HepG2 (cell line): Measurements from ENCODE around the gene CYP27B1. TPM values are rescaled to one million over a fixed set of nuclear protein-coding genes. Genes with fewer than 3 reads are reported as not detected.

Experiments used
- AHR ChIP-seq: IDR thresholded peaks from 2 replicates; pipeline ENCODE4 v1.6.1; 2018; ENCODE audit warnings: missing genetic modification reagents, missing compliant biosample characterization
- KLF9 ChIP-seq: IDR thresholded peaks from 2 replicates; pipeline ENCODE4 v1.6.1; 2016; ENCODE audit warnings: low read depth
- NFE2L2 ChIP-seq: fragments of 150-350 bp; IDR thresholded peaks from 2 replicates; pipeline ENCODE4 v1.6.1; 2014; ENCODE audit warnings: low read length
- NR0B2 ChIP-seq: sonication (generic); formaldehyde crosslinking; IDR thresholded peaks from 2 replicates; pipeline ENCODE4 v1.4.0; 2020; ENCODE audit warnings: mild to moderate bottlenecking, missing genetic modification reagents
- PAWR ChIP-seq: sonication (generic); formaldehyde crosslinking; IDR thresholded peaks from 2 replicates; pipeline ENCODE4 v1.4.0; 2020; ENCODE audit warnings: missing genetic modification reagents, mild to moderate bottlenecking, borderline replicate concordance
- RARA ChIP-seq: IDR thresholded peaks from 2 replicates; pipeline ENCODE4 v1.6.1; 2016; ENCODE audit warnings: missing genetic modification reagents, missing compliant biosample characterization
- SNAPC2 ChIP-seq: sonication (generic); formaldehyde crosslinking; IDR thresholded peaks from 2 replicates; pipeline ENCODE4 v1.8.1; 2022; ENCODE audit warnings: mild to moderate bottlenecking, missing genetic modification reagents
- SRF ChIP-seq: IDR thresholded peaks from 2 replicates; pipeline ENCODE4 v1.6.1; 2011; ENCODE audit warnings: mild to moderate bottlenecking, low read depth, low read length, moderate library complexity
- SRSF1 ChIP-seq: fragments of 200-400 bp; formaldehyde crosslinking; optimal IDR thresholded peaks from 2 replicates; pipeline ENCODE3; 2017; ENCODE audit warnings: mild to moderate bottlenecking, low read depth, low read length, moderate library complexity
- TAF15 ChIP-seq: fragments of 200-400 bp; formaldehyde crosslinking; IDR thresholded peaks from one replicate; pipeline ENCODE4 v1.6.1; 2018; ENCODE audit warnings: mild to moderate bottlenecking, low read depth, low read length; ENCODE audit not compliant: poor library complexity, severe bottlenecking
- THRA ChIP-seq: sonication (generic); formaldehyde crosslinking; IDR thresholded peaks from 2 replicates; pipeline ENCODE4 v1.4.0; 2020; ENCODE audit warnings: missing genetic modification reagents, borderline replicate concordance
- ZMAT5 ChIP-seq: sonication (generic); formaldehyde crosslinking; IDR thresholded peaks from 2 replicates; pipeline ENCODE4 v1.5.0; 2020; ENCODE audit warnings: mild to moderate bottlenecking, low read depth, missing genetic modification reagents, borderline replicate concordance
- ZNF205 ChIP-seq: IDR thresholded peaks from 2 replicates; pipeline ENCODE4 v1.6.1; 2018; ENCODE audit warnings: missing biosample characterization, missing genetic modification reagents
- ZNF251 ChIP-seq: sonication (generic); formaldehyde crosslinking; IDR thresholded peaks from 2 replicates; pipeline ENCODE4 v1.9.0; 2021; ENCODE audit warnings: mild to moderate bottlenecking, missing genetic modification reagents
- ZNF383 ChIP-seq: sonication (generic); formaldehyde crosslinking; IDR thresholded peaks from 2 replicates; pipeline ENCODE4 v1.4.0; 2020; ENCODE audit warnings: missing genetic modification reagents, mild to moderate bottlenecking, borderline replicate concordance
- ZNF44 ChIP-seq: sonication (generic); formaldehyde crosslinking; IDR thresholded peaks from 2 replicates; pipeline ENCODE4 v1.5.1; 2020; ENCODE audit warnings: mild to moderate bottlenecking, missing genetic modification reagents
- ZNF513 ChIP-seq: sonication (generic); formaldehyde crosslinking; conservative IDR thresholded peaks from 2 replicates; pipeline ENCODE4 v1.5.0; 2020; ENCODE audit warnings: missing genetic modification reagents
- ZNF646 ChIP-seq: sonication (generic); formaldehyde crosslinking; IDR thresholded peaks from 2 replicates; pipeline ENCODE4 v1.9.0; 2021; ENCODE audit warnings: mild to moderate bottlenecking, missing genetic modification reagents
- ZNF782 ChIP-seq: sonication (generic); formaldehyde crosslinking; IDR thresholded peaks from 2 replicates; pipeline ENCODE4 v1.4.0; 2020; ENCODE audit warnings: missing genetic modification reagents, mild to moderate bottlenecking, borderline replicate concordance
- polyA plus RNA-seq, 8 experiments: library from polyadenylated mRNA; depleted of rRNA in 3 of 8; stranded (reverse) in 7 of 8; unstranded in 1 of 8; fragments of >200 nt; fragmentation: Illumina TruSeq in 4 of 8; extraction: Trizol in 4 of 8; gene quantifications; 2 replicates each; pipeline versions ENCODE4 v1.2.1 to v1.2.3, GENCODE V29; 2011 to 2016; ENCODE audit warnings: low read depth in 4 of 8, missing spikeins in 1 of 8, mixed read lengths in 1 of 8; ENCODE audit not compliant: insufficient read depth in 1 of 8
- total RNA-seq, 5 experiments: library from RNA; depleted of rRNA; stranded (reverse); fragments of >200 nt; fragmentation: Illumina TruSeq; extraction: Trizol; gene quantifications; 2 replicates each; pipeline ENCODE4 v1.2.3, GENCODE V29; 2016; ENCODE audit warnings: low read depth in 1 of 5

The CYP27B1 gene
- total and polyA plus RNA-seq, 2 of the 13 experiments (the other 11 are each of a cell fraction or from before 2014, with no cell fraction given): 2.3 to 3.0 TPM

- TF ChIP-seq ZNF782 (CRISPR knock-in tag) (peak; percentile 97), ZMAT5 (CRISPR knock-in tag) (no peak), NFE2L2 (no peak), ZNF383 (peak; percentile 88; the same call in 1 of the 2 replicates), SNAPC2 (peak; percentile 89; the same call in 1 of the 2 replicates), THRA (CRISPR knock-in tag) (peak; percentile 16; the same call in 1 of the 2 replicates), PAWR (CRISPR knock-in tag) (0 out of 2 replicates have a peak, but pooled peaks have one; percentile 31), NR0B2 (peak; percentile 98; the same call in 1 of the 2 replicates), KLF9 (CRISPR knock-in tag) (no peak; the same call in none of the 2 replicates), ZNF44 (CRISPR knock-in tag) (0 out of 2 replicates have a peak, but pooled peaks have one; percentile 62), ZNF205 (0 out of 2 replicates have a peak, but pooled peaks have one; percentile 66), SRF (peak; percentile 41; the same call in 1 of the 2 replicates), TAF15 (no peak), ZNF251 (CRISPR knock-in tag) (no peak), ZNF646 (CRISPR knock-in tag) (no peak), SRSF1 (peak; percentile 85), ZNF513 (CRISPR knock-in tag) (no peak), AHR (CRISPR knock-in tag) (peak; percentile 97), RARA (no peak; the same call in 1 of the 2 replicates)
Measured at GRCh38 chr12:57771873-57772428, 5.1 kb upstream of the CYP27B1 start, which contains the start of gene METTL1 (continued).
